Cardiac muscle cell (in vitro differentiated cells and primary cell): ENCODE data around the gene ACAP1. TPM values are rescaled to one million over a fixed set of nuclear protein-coding genes. Genes with fewer than 3 reads are reported as not detected.

Experiments used
- DNase-seq, 2 donors: peaks; one replicate each; pipeline versions ENCODE4 v3.0.0 to v3.0.0-alpha.2; 2010 to 2017; ENCODE audit warnings: low read depth in 1 of 2, low spot score in 1 of 2
- H3K27ac ChIP-seq: fragments of 200-600 bp; sonication (generic); 2 replicates; pipeline ENCODE4 v1.5.1; 2016
- H3K27me3 ChIP-seq: fragments of 200-600 bp; sonication (generic); 2 replicates; pipeline ENCODE4 v1.6.0; 2016; ENCODE audit warnings: control low read depth
- H3K36me3 ChIP-seq: fragments of 200-600 bp; sonication (generic); 2 replicates; pipeline ENCODE4 v1.5.1; 2016; ENCODE audit warnings: control low read depth
- H3K4me1 ChIP-seq: fragments of 200-600 bp; sonication (generic); 2 replicates; pipeline ENCODE4 v1.8.1; 2017; ENCODE audit warnings: low read depth, mild to moderate bottlenecking, mixed run types
- H3K4me3 ChIP-seq: fragments of 200-600 bp; sonication (generic); 2 replicates; pipeline ENCODE4 v1.5.1; 2016; ENCODE audit warnings: mild to moderate bottlenecking
- H3K9me3 ChIP-seq: fragments of 200-600 bp; sonication (generic); 2 replicates; pipeline ENCODE4 v1.5.1; 2017; ENCODE audit warnings: low read depth, mild to moderate bottlenecking, control low read depth
- polyA plus RNA-seq: library from polyadenylated mRNA; unstranded; fragments of >200 nt; fragmentation: Nextera tagmentation; extraction: Ambion mirVana; gene quantifications from 2 replicates; pipeline ENCODE4 v1.2.1, GENCODE V29; 2016
- total RNA-seq: library from RNA; depleted of rRNA; stranded (reverse); fragments of >200 nt; gene quantifications from 2 replicates; pipeline ENCODE4 v1.2.3, GENCODE V29; 2016
- TF ChIP-seq, protein P1 (sequence below): IDR thresholded peaks from 2 replicates; pipeline ENCODE4 v1.5.1; 2012; ENCODE audit warnings: low read depth, mild to moderate bottlenecking, low read length

The ACAP1 gene
- total and polyA plus RNA-seq, 2 experiments from 2014 or later: 1.4 to 32.1 TPM

DNA sequence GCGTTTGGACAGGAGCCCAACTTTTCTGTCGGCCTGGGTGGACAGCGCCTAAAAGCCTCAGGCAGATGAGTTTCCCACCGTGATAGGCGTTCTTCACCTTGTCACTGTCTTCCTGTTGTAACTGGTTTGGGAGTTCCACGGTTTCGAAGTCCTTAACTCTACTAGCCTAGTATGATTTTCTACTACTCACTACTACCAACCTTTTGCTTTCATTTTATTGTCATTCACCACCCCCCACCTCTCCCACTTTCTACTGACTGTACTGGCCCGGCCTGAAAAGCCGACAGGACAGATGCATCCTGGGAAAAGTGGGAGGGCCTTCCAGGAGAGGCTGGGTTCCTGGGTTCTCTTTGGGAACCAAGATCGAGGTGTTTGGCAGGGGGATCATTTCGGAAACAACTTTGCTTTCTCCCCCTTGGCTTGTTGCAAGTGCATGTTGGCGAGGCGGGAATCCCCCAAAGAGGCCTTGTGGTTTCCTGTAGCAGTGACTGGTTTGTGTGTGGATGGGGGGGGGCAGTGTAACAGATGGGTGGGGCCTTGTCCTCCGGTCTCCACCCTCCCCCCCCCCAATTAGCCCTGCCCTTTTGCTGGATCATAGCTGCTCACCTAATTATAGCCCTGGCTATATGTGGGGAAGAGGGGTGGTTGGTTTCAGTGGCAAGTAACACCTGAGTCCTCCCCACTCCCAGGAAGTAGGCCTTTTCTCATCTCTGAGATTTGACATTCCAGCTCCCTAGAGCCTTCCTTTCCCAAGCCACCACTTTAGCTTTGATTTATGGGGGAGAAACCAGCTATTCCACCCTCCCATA, 27.5 kb upstream of the ACAP1 start:
- Histone ChIP-seq H3K27ac (peak overlapping the region; percentile 99), H3K4me1 (peaks cover 10% of the 10 kb centered on the region), H3K27me3 (no peaks in the 10 kb centered on the region), H3K36me3 (peaks cover 35% of the 10 kb centered on the region), H3K9me3 (no peaks in the 10 kb centered on the region), H3K4me3 (peak overlapping the region; percentile 90)
- TF ChIP-seq, protein P1, sequence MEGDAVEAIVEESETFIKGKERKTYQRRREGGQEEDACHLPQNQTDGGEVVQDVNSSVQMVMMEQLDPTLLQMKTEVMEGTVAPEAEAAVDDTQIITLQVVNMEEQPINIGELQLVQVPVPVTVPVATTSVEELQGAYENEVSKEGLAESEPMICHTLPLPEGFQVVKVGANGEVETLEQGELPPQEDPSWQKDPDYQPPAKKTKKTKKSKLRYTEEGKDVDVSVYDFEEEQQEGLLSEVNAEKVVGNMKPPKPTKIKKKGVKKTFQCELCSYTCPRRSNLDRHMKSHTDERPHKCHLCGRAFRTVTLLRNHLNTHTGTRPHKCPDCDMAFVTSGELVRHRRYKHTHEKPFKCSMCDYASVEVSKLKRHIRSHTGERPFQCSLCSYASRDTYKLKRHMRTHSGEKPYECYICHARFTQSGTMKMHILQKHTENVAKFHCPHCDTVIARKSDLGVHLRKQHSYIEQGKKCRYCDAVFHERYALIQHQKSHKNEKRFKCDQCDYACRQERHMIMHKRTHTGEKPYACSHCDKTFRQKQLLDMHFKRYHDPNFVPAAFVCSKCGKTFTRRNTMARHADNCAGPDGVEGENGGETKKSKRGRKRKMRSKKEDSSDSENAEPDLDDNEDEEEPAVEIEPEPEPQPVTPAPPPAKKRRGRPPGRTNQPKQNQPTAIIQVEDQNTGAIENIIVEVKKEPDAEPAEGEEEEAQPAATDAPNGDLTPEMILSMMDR: no peak
- peak; percentile 80 to 86 for DNase-seq

DNA sequence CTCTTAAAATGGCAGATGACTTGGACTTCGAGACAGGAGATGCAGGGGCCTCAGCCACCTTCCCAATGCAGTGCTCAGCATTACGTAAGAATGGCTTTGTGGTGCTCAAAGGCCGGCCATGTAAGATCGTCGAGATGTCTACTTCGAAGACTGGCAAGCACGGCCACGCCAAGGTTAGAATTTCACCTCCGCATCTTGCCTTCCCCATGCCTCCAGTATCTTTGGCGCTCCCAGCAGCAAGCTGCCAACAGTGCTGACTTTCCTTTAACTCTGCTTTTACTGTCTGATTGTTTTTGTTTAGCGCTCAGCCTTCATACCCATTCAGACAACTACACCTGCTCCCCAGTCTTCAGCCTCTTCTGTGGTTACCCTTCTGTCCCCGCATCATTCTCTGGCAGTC, 26.7 kb upstream of the ACAP1 start:
- no peaks in the 10 kb centered on the region for H3K9me3 ChIP-seq
- H3K36me3 ChIP-seq: peaks cover 35% of the 10 kb centered on the region
- H3K27me3 ChIP-seq: no peaks in the 10 kb centered on the region
- peak overlapping the region; percentile 90 for H3K4me3 ChIP-seq
- peaks cover 17% of the 10 kb centered on the region for H3K4me1 ChIP-seq
- TF ChIP-seq, protein P1: no peak
- peak overlapping the region; percentile 99 for H3K27ac ChIP-seq
- DNase-seq: no peak

DNA sequence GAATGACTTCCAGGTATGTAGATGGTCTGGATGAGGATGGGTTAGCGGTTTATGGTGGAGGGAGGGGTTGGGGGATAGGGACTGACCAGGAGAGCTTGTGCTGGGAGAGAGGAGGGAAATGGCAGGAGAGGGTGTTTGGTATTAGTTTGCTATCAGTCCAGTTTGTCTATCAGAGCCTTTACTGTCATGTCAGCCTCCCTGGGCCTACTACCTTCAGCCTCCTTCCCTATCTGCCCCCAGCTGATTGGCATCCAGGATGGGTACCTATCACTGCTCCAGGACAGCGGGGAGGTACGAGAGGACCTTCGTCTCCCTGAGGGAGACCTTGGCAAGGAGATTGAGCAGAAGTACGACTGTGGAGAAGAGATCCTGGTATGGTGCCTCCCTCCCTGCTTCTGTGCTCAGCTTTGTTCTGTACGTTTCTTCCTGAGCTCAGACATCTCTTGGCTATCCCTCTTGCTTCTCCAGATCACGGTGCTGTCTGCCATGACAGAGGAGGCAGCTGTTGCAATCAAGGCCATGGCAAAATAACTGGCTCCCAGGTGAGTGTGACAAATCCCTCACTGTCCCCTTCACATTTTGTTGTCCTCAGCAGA, 25.1 kb upstream of the ACAP1 start:
- Histone ChIP-seq H3K9me3 (no peaks in the 10 kb centered on the region), H3K4me3 (no peak overlapping the region), H3K27me3 (no peaks in the 10 kb centered on the region), H3K36me3 (peaks cover 35% of the 10 kb centered on the region), H3K4me1 (peaks cover 17% of the 10 kb centered on the region), H3K27ac (no peak overlapping the region)
- no peak for DNase-seq
- TF ChIP-seq, protein P1: no peak

DNA sequence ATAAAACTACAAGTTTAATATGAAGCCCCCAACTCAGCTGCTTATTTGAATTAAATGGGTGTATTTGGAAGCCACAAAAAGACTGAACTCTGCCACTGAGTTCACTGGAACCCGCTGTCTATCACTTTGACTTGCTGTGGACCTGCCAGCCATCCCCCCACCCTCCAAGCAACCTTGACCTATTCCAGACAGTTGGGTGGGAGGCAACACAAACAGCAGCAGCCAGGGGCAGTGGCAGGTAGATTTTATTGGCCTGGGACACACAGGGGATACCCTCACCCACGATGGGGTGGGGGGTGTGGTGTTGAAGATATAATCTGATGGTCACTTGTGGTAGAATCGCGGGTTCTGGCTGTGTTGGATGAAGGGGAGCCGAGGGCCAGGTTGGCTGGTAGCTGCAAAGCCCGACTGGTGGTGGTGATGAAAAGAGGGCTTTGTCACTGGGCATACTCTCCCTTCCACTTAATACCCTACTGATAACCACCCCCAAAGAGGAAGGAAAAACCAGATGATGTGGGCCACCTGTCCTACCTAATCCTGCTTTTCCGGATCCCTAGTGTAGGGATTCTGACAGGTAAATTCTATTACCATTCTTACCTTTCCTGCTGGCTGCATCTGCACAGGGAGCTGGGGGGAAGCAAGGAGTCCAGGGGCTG, 23.8 kb upstream of the ACAP1 start:
- TF ChIP-seq, protein P1: no peak
- H3K4me1 ChIP-seq: peaks cover 17% of the 10 kb centered on the region
- no peak overlapping the region for H3K4me3 ChIP-seq
- H3K36me3 ChIP-seq: peaks cover 42% of the 10 kb centered on the region
- H3K27ac ChIP-seq: peak overlapping the region; percentile 13
- no peaks in the 10 kb centered on the region for H3K9me3 ChIP-seq
- H3K27me3 ChIP-seq: no peaks in the 10 kb centered on the region
- no peak for DNase-seq

DNA sequence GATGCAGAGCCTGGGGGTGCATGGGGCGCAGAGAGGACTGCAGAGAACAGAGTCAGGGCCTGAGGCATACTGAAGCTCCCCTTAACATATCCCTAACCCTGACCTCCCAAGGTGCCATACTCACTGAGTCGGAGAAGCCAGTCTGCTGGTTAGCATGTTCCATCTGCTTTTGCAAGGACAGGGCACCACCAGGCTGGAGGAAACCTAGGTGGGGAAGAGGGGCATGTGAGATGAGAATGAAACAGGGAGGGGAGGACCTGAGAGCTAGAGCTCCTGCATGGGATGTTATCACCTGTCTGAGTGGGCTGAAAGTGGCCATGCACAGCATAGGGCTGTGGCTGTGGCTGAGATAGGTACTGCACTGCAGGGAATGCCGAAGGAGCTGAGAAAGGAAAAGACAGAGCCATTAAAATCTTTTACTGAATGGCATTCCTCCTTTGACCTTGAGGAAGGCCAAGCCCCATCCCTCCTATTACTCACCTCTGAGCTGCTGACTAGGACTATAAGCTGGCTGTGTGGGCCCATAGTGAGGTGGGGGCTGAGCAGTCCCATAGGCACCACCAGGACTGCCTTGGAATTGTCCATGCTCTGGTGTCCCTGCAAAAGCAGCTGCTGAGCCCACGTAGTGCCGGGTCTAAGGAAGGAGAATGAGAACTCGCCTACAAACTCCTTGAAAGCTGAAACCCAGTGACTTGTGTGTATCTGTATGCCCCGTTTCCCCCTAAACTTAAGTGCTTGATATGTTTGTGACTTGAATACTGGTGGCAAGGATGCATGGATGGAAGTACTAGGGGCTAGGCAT, 23.0 kb upstream of the ACAP1 start:
- peaks cover 17% of the 10 kb centered on the region for H3K4me1 ChIP-seq
- peak overlapping the region; percentile 13 for H3K27ac ChIP-seq
- DNase-seq: no peak
- H3K36me3 ChIP-seq: peaks cover 46% of the 10 kb centered on the region
- no peaks in the 10 kb centered on the region for H3K9me3 ChIP-seq
- TF ChIP-seq, protein P1: no peak
- no peaks in the 10 kb centered on the region for H3K27me3 ChIP-seq
- H3K4me3 ChIP-seq: no peak overlapping the region
